Hematopoietic multipotent progenitor cell treated with erythropoietin and hydrocortisone succinate and interleukin-3 and kit ligand, for 17 days (in vitro differentiated cells): Measurements from ENCODE around the gene SEPSECS.
"Not testable (repeated sequence)": the region's sequence is repeated elsewhere in the genome, so short reads cannot be mapped to it uniquely, and the experiment has no call there.

Experiments used
- DNase-seq: peaks from one replicate; pipeline ENCODE4 v3.0.0-alpha.2; 2015; ENCODE audit warnings: low spot score

The SEPSECS gene

GRCh38 chr4:25109511-25109910 lies 50.7 kb downstream of the SEPSECS start:
- DNase-seq: no peak

GRCh38 chr4:25108556-25108955 lies 51.7 kb downstream of the SEPSECS start:
- DNase-seq: no peak

DNA sequence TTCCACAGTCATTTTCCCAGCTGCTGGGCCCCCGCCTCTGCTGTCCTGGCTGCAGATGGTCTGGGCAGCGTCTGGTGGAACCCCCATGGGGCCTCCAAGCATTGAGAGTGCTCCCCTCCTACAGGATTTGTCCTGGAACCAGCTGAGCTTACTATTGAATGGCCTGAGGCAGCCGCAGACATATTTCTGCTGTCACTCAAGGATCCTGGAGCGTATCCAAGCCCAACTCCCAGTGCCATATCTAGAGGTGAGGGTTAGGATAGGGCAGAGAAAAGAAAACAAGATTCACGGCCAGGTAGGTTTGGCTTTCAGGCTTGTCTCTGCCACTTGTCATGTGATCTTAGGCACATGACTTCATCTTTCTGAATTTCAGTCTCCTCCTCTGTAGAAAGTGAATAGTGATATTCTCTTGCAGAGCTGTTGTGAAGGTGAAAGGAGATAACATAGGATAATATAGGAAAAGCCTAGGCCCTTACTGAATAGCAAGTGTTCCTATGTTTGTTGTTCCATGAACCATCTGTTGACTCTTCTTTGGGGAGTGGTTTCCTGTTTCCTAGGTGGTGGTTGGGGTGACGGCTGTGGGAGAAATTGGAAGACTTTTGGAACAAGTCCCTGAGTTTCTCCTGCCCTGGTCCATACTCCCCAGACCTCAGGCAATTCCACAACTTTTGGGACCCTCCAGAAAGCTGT lies 52.3 kb downstream of the SEPSECS start:
- no peak for DNase-seq

GRCh38 chr4:25106363-25107151 lies 53.7 kb downstream of the SEPSECS start:
- DNase-seq: no peak

GRCh38 chr4:25104591-25104990 lies 55.7 kb downstream of the SEPSECS start:
- DNase-seq: no peak

GRCh38 chr4:25103418-25103817 lies 56.8 kb downstream of the SEPSECS start:
- no peak for DNase-seq

DNA sequence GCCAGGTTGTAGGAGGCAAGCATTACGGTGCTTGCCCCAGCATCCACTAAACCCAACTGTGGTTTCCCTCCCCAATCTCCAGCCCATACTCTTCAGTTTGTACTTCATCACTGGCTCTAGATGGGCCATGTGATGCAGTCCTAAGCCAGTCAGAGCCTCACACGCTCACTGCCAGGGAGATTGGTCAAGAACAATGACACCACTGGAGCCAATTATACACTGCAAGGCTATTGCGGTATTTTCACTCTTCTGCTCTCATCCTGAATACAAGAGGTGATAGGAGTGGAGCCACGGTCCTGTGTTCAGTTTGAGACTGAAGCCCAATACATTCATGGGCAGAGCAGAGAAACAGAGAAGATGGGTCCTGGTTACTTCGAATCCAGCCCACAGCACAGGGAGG lies 58.4 kb downstream of the SEPSECS start:
- DNase-seq: no peak

DNA sequence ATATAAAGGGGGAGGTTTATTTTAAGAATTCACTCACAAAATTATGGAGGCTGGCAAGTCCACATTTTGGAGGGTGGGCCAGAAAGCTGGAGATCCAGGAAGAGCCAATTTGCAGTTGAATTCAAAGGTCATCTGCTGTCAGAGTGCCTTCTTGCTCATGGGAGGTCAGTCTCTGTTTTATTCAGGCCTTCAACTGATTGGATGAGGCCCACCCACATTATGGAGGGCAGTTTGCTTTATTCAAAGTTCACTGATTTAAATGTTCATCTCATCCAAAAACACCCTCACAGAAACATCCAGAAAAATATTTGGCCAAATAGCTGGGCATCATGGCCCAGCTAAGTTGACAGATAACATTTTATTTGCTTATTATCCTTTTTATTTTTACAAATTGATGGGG lies 59.5 kb downstream of the SEPSECS start:
- DNase-seq: no peak

DNA sequence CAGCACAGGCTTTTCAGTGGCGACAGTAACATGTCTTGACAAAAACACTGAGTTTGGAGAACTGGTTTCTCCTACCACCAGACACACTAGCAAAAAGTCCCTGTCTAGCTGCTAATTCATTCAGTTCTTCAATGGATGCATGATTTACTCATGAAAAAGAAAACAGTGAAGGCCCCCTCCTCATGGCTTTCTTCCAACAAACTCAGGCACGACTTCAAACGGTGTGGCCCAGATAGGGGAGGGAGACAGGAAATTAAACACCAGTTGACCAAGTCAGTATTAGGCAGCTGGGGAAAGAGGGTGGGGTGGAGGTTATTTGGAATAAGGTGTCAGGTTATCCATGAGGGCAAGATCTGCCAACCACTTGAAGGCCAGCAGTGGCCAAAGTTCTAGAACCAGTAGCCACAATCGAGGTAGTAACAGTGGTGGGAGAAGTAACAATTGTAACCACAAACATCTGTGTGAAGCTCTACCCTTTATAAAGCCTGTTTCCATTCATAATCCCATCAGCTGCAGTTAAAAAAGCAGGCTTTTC lies 60.2 kb downstream of the SEPSECS start:
- no peak for DNase-seq

DNA sequence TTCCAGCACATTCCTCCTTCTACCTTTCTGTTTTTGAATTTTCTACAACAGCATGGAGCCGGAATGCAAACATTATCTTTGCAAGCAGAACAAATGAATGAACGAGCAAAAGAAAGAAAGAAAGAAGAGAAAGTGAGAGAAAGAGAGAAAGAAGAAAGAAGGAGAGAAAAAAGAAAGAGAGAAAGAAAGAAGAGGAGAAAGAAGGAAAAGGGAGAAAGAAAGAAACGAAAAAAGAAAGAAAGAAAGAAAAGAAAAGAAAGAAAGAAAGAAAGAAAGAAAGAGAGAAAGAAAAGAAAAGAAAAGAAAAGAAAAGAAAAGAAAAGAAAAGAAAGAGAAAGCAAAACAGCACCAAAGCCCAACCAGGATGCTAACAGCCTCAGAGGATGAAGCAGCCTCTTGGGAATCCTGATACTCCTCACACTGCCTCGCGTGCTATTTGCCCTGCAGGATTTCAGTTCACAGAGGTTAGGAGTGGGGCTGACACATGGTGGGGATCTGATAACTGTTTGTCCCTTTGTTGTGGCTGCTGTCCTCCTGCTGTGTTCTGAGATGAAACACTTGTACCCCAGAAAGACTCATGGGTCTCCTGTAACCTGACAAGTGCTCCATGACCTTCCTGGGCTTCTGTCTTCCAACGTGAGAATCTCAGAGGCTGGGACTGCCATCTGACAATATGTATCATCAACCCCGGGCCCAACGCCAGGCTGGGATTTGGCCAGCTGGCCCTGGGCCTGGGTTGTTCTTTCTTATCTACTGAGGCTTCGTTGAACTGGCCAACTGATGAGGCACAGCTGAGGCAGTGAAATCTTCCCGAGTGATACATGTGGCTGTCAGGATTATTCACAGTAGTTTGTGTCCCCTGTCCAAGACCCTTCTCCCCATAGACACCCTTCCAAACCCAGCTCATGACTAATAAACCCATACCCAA lies 61.0 kb downstream of the SEPSECS start:
- peak; percentile 8 for DNase-seq

DNA sequence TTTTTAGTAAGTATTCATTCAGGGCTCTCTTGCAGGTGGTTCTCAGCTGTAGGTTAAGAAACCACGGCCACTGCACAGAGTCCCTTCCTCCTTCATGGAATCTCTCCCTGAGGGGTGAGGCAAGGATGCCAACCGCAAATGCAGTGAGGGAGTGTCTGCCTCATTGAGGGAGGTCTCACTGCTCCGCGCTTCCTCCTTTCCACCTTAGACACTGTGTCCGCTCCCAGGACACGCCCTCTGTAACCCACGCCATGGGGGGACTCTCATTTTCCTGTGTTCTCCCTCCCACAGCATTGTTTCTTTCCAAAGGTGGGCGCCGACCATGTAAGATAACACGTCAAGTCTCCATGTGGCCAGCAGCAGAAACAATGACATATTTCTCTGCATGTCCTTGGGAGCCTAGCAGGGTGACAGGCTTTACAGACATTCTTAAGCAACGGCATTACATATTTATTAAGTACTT lies 63.2 kb downstream of the SEPSECS start:
- no peak for DNase-seq

DNA sequence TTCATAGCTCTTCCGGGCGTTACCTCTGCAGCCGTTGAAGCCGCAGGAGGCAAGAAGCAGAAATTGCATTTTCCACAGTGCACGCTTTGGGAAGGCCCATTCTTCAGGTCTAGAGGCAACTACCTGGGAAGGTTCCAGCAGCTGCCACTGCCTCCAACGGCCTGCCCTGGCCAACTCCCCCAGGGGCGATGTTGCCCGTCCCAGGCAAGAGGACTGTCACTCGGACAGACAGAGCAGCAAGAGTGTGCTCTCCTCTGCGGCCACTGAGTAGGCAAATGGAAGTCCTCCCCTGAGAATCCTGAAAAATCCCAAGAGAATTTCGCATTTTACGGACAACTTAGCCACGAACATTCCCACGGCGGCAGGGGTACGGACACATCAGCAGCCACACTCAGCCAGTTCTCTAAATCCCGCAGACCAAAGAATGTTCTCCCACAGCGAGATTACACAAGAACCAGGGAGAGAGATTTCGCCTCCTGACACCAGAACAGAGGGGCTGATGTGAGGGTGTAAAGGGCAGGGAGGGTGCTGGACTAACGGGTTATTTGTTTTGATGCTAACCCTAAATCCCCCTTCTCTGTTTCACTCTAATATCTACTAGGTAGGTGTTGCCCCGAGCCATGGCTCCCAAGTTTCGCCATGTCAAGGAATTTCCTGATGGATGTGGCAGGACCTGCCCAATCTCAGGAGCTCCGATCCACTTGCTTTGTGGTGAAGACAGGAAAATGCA lies 63.8 kb downstream of the SEPSECS start:
- DNase-seq: no peak

DNA sequence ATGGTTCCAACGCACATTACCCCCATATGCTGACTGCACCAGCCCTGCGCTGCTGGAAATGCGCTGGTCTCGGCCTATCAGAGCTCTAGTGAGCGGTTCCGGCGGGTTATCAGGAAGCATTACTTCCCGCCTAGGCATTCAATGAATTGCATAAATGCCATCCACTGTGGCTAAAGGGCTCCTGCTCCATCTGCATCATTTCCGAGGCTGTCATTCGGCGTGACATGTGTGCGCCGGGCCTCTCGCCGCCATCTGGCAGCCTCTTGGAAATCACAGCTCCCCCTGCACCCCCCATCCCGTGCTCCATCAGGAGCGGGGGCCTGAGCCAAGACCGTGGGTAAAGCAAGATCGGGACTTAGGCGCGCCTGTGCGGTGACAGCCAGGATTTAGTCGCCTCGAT lies 64.4 kb downstream of the SEPSECS start:
- no peak for DNase-seq

DNA sequence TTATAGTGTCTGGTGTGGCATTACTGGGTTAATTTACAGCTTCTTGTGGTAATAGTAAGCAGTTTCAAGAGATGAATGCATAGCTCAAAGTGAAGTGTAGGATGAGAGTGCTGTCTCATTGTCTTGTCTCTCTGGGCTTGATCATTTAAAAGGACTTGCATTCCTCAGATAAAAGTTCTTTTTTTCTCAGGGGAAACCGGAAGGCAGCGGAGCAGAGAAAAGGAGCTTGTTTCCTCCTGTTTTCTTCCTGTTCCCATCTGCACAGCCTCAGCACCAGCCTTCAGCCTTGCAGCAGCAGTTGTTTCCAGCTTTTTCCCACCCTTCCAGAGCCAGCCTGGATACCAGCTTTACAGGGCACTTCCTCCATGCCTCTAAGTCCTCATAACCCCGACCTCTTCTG lies 68.1 kb downstream of the SEPSECS start:
- no peak for DNase-seq

DNA sequence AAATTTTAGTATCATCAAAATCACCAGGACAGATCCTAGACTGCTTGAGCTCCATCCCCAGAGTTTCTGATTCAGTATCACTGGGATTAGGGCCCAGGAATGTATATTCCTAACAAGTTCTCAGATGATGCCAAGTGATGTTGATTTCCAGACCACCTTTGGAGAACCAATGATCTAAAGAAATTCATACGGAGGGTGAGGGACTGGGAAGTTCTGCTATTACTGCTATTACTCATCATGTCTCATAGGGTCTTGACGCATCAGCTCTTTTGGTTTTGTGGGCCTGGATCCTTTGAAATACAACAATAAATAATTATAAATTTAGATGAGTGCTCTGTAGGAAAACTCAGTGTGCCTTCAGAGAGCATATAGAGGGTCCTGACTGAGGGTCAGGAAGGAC lies 69.7 kb downstream of the SEPSECS start:
- DNase-seq: no peak

GRCh38 chr4:25089051-25089763 lies 71.0 kb downstream of the SEPSECS start:
- no peak for DNase-seq

GRCh38 chr4:25088093-25088952 lies 71.9 kb downstream of the SEPSECS start:
- DNase-seq: no peak

- DNase-seq: no peak
These were observed 74.6 kb downstream of the SEPSECS start for GRCh38 chr4:25085671-25086070.

DNA sequence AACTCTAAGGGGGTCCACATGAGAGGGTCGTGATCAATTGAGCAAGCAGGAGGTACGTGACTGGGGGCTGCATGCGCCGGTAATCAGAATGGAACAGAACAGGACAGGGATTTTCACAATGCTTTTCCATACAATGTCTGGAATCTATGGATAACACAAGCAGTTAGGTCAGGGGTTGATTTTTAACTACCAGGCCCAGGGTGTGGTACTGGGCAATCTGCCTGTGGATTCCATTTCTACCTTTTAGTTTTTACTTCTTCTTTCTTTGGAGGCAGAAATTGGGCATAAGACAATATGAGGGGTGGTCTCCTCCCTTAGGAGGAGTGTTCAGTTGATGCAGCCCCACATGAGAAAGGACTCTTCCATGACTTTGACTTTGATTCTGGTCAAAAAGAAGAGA lies 76.8 kb downstream of the SEPSECS start:
- not testable (repeated sequence) for DNase-seq
